Measurements from ENCODE around the gene PTPRE.

DNA sequence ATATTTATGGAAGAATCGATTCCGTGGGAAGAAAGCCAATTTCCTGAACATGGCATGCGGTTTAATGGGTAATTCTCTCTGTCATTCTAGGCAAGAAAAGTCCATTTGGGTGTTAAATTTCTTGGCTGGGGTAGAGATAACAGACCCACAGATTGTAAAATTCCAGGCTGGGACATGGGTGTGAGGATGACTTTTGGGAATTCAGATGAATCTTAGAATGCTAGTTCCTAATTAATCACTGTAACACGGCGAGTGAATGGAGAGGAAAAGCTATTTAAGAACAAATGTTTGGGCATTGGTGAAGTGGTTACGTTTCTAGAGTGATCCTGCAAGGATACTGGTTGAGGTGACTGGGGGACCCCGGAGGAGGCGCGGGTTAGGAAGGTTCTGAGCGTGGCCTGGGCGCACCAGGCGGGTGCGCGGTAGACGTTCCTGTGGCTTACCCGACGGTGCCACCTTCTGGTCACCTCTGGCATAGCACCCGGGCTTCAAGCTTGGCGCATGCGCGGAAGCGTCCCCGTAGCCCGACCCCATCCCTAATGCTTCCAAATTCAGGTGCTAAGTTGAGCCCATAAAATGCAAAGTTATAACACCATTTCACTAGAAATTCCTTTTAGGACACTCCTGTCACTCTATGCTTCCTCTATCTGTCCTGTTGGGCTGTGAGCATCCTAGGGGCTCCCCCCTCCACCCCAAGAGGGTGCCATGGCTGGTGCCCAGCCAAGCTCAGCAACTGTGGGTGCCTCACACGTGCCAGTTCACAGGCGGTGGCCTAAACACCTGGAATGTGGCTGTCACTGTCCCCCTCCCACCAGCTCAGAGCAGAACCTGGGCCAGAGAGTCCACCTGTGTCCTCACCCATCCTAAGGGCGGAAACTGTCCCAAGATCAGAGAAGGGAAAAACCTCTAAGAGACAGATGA, 104.4 kb downstream of the PTPRE start:
- TF ChIP-seq, protein P1, sequence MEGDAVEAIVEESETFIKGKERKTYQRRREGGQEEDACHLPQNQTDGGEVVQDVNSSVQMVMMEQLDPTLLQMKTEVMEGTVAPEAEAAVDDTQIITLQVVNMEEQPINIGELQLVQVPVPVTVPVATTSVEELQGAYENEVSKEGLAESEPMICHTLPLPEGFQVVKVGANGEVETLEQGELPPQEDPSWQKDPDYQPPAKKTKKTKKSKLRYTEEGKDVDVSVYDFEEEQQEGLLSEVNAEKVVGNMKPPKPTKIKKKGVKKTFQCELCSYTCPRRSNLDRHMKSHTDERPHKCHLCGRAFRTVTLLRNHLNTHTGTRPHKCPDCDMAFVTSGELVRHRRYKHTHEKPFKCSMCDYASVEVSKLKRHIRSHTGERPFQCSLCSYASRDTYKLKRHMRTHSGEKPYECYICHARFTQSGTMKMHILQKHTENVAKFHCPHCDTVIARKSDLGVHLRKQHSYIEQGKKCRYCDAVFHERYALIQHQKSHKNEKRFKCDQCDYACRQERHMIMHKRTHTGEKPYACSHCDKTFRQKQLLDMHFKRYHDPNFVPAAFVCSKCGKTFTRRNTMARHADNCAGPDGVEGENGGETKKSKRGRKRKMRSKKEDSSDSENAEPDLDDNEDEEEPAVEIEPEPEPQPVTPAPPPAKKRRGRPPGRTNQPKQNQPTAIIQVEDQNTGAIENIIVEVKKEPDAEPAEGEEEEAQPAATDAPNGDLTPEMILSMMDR (IDR thresholded peaks at IDR 0.05): peak; percentile 96 to 99 (median 98)
- TF ChIP-seq POLR2A (IDR thresholded peaks at IDR 0.05): no peak
